Measurements from ENCODE around the gene TNFAIP3. TPM values are rescaled to one million over a fixed set of nuclear protein-coding genes. Genes with fewer than 3 reads are reported as not detected.
"Not testable (repeated sequence)": the region's sequence is repeated elsewhere in the genome, so short reads cannot be mapped to it uniquely, and the experiment has no call there.

The TNFAIP3 gene
- total RNA-seq, 2 experiments from 2014 or later = 3,816 to 3,885 TPM

DNA sequence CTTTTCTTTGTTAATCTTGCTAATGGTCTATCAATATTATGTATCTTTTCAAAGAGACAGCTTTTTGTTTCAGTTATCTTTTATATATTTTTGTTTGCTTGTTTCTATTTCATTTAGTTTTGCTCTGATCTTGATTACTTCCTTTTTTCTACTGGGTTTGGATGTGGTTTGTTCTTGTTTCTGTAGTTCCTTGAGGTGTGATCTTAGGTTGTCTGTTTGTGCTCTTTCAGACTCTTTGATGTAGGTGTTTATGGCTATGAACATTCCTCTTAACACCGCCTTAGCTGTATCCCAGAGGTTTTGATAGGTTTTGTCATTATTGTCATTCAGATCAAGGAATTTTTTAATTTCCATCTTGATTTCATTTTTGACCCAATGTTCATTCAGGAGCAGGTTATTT lies 26.8 kb upstream of the TNFAIP3 start:
- no peak overlapping the region for H3K4me3 ChIP-seq (ENCODE audit: low read length)
- CTCF ChIA-PET = no interaction called here
- Mint-ChIP-seq H3K9me3 (peaks cover 30% of the 10 kb centered on the region), H3K27me3 (no peaks in the 10 kb centered on the region), H3K4me1 (ENCODE audit: low read depth) (no peaks in the 10 kb centered on the region), H3K4me3 (no peak overlapping the region), H3K27ac (no peak overlapping the region), H3K36me3 (ENCODE audit: low read depth) (peaks cover 51% of the 10 kb centered on the region)
- no peaks in the 10 kb centered on the region for H3K27me3 ChIP-seq (ENCODE audit: control insufficient read depth in 1 of 2, insufficient read depth in 2 of 2, low read length in 2 of 2)
- intact Hi-C loops (cut with DNase I, micrococcal nuclease) = no loop called here
- TF ChIP-seq, protein P1, sequence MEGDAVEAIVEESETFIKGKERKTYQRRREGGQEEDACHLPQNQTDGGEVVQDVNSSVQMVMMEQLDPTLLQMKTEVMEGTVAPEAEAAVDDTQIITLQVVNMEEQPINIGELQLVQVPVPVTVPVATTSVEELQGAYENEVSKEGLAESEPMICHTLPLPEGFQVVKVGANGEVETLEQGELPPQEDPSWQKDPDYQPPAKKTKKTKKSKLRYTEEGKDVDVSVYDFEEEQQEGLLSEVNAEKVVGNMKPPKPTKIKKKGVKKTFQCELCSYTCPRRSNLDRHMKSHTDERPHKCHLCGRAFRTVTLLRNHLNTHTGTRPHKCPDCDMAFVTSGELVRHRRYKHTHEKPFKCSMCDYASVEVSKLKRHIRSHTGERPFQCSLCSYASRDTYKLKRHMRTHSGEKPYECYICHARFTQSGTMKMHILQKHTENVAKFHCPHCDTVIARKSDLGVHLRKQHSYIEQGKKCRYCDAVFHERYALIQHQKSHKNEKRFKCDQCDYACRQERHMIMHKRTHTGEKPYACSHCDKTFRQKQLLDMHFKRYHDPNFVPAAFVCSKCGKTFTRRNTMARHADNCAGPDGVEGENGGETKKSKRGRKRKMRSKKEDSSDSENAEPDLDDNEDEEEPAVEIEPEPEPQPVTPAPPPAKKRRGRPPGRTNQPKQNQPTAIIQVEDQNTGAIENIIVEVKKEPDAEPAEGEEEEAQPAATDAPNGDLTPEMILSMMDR (IDR thresholded peaks at IDR 0.05) = no peak
- no peak overlapping the region for H3K27ac ChIP-seq (ENCODE audit: low read depth in 1 of 2, low read length in 2 of 2)
- POLR2A ChIA-PET = interaction anchor here (1.1 to 1.3 kb wide), 2 partner anchors 15 to 46 kb away, joined by 3 to 4 read pairs; no protein-coding TSS in a partner anchor
- no peaks in the 10 kb centered on the region for H3K36me3 ChIP-seq (ENCODE audit: insufficient read depth, low read length)
- DNase-seq (no peak), ATAC-seq (ENCODE audit: poor library complexity) (no peak)
- H3K4me1 ChIP-seq (ENCODE audit: insufficient read depth, low read length) = no peaks in the 10 kb centered on the region
- H3K9me3 ChIP-seq (ENCODE audit: control insufficient read depth in 1 of 2, insufficient read depth in 1 of 2, low read length in 2 of 2) = peaks cover 0 to 4% of the 10 kb centered on the region in 2 experiments

DNA sequence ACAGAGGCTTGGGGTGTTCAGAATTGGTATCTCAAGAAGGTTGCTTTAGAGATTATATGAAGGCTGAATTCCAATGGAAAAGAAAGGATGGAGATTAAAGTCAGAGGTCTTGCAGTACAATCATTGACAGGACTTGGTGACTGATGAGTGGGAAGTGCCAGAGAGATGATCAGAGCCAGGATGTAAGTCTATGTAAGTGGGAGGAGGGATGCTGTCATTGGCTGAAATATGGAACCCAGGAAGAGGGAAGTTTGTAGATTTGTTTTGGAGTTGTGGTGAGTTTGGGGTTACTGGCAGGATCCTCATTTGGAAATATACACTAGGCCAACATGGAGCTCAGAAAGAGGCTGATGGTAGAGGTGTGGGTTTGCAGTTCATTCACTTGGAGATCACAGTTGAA lies 23.8 kb upstream of the TNFAIP3 start:
- Mint-ChIP-seq H3K27me3 (no peaks in the 10 kb centered on the region), H3K4me3 (no peak overlapping the region), H3K9me3 (peaks cover 21% of the 10 kb centered on the region), H3K4me1 (ENCODE audit: low read depth) (no peaks in the 10 kb centered on the region), H3K27ac (no peak overlapping the region), H3K36me3 (ENCODE audit: low read depth) (peaks cover 42% of the 10 kb centered on the region)
- ATAC-seq (ENCODE audit: poor library complexity) (no peak), DNase-seq (no peak)
- peaks cover 0 to 4% of the 10 kb centered on the region in 2 experiments for H3K9me3 ChIP-seq (ENCODE audit: control insufficient read depth in 1 of 2, insufficient read depth in 1 of 2, low read length in 2 of 2)
- intact Hi-C loops (cut with DNase I, micrococcal nuclease) = no loop called here
- TF ChIP-seq, protein P1 (IDR thresholded peaks at IDR 0.05) = no peak
- POLR2A ChIA-PET = no interaction called here
- H3K36me3 ChIP-seq (ENCODE audit: insufficient read depth, low read length) = no peaks in the 10 kb centered on the region
- H3K27ac ChIP-seq (ENCODE audit: low read depth in 1 of 2, low read length in 2 of 2) = no peak overlapping the region
- CTCF ChIA-PET = no interaction called here
- H3K4me3 ChIP-seq (ENCODE audit: low read length) = no peak overlapping the region
- H3K4me1 ChIP-seq (ENCODE audit: insufficient read depth, low read length) = no peaks in the 10 kb centered on the region
- no peaks in the 10 kb centered on the region for H3K27me3 ChIP-seq (ENCODE audit: control insufficient read depth in 1 of 2, insufficient read depth in 2 of 2, low read length in 2 of 2)

DNA sequence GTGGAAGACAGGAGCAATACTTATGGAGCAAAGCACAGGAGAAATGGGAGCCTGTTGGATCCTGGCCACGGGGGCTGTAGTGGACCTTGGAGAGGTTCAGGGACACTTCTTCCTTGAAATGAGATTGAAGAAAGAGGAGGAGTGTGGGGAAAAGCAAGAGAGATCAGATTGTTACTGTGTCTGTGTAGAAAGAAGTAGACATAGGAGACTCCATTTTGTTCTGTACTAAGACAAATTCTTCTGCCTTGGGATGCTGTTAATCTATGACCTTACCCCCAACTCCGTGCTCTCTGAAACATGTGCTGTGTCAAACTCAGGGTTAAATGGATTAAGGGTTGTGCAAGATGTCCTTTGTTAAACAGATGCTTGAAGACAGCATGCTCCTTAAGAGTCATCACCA lies 22.7 kb upstream of the TNFAIP3 start:
- H3K27ac ChIP-seq (ENCODE audit: low read depth in 1 of 2, low read length in 2 of 2); H3K27me3 ChIP-seq (ENCODE audit: control insufficient read depth in 1 of 2, insufficient read depth in 2 of 2, low read length in 2 of 2); H3K27ac Mint-ChIP-seq; POLR2A ChIA-PET; DNase-seq; H3K4me3 ChIP-seq (ENCODE audit: low read length); H3K4me1 Mint-ChIP-seq (ENCODE audit: low read depth); H3K9me3 ChIP-seq (ENCODE audit: control insufficient read depth in 1 of 2, insufficient read depth in 1 of 2, low read length in 2 of 2); CTCF ChIA-PET; H3K4me3 Mint-ChIP-seq; intact Hi-C loops (cut with DNase I, micrococcal nuclease); H3K36me3 ChIP-seq (ENCODE audit: insufficient read depth, low read length); ATAC-seq (ENCODE audit: poor library complexity); H3K27me3 Mint-ChIP-seq; H3K4me1 ChIP-seq (ENCODE audit: insufficient read depth, low read length): not testable (repeated sequence)
- peaks cover 16% of the 10 kb centered on the region for H3K9me3 Mint-ChIP-seq
- H3K36me3 Mint-ChIP-seq (ENCODE audit: low read depth) = peaks cover 34% of the 10 kb centered on the region

DNA sequence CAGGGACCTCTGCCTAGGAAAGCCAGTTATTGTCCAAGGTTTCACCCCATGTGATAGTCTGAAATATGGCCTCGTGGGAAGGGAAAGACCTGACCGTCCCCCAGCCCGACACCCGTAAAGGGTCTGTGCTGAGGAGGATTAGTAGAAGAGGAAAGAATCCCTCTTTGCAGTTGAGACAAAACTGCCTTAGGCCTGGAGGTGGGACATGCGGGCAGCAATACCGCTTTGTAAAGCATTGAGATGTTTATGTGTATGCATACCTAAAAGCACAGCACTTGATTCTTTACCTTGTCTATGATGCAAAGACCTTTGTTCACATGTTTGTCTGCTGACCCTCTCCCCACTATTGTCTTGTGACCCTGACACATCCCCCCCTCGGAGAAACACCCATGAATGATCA lies 22.3 kb upstream of the TNFAIP3 start:
- H3K4me1 ChIP-seq (ENCODE audit: insufficient read depth, low read length); POLR2A ChIA-PET; H3K4me3 ChIP-seq (ENCODE audit: low read length); H3K36me3 ChIP-seq (ENCODE audit: insufficient read depth, low read length); ATAC-seq (ENCODE audit: poor library complexity); H3K27me3 ChIP-seq (ENCODE audit: control insufficient read depth in 1 of 2, insufficient read depth in 2 of 2, low read length in 2 of 2); H3K4me1 Mint-ChIP-seq (ENCODE audit: low read depth); H3K27ac ChIP-seq (ENCODE audit: low read depth in 1 of 2, low read length in 2 of 2); H3K4me3 Mint-ChIP-seq; CTCF ChIA-PET; H3K9me3 ChIP-seq (ENCODE audit: control insufficient read depth in 1 of 2, insufficient read depth in 1 of 2, low read length in 2 of 2); H3K27ac Mint-ChIP-seq; DNase-seq; H3K27me3 Mint-ChIP-seq; intact Hi-C loops (cut with DNase I, micrococcal nuclease): not testable (repeated sequence)
- H3K9me3 Mint-ChIP-seq = peaks cover 13% of the 10 kb centered on the region
- peaks cover 32% of the 10 kb centered on the region for H3K36me3 Mint-ChIP-seq (ENCODE audit: low read depth)

Measured in CD4-positive, alpha-beta T cell (primary cell).